ENCODE results near the gene PRMT9. TPM values are rescaled to one million over a fixed set of nuclear protein-coding genes. Genes with fewer than 3 reads are reported as not detected.

PRMT9 gene
- total and polyA plus RNA-seq, 4 donors, result 4.1 to 23.9 (median 6.7) TPM

DNA sequence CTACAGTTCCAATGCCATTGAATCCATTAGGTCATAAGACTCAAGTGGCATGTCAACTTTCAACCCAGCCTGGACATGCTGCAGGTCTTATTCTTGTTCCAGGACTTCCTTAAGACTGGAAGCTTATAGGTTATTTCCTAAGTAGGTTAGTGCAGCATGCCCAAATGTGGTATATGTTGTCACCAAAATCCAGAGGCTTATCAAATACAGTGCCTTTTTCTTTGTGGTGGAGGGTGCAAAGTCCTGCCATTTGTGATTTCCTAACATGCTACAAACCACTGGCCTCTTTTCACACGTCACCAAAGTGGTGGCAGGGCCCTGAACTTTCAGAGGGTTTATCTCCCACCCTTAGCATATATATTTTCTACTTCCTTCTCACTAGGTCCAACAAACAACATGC is 76.5 kb downstream of the PRMT9 start:
- H3K4me1 ChIP-seq (ENCODE audit: control insufficient read depth in 5 of 5, insufficient read depth in 5 of 5, low read length in 5 of 5), result peaks cover 0 to 3% (median 0%) of the 10 kb centered on the region in 5 donors
- WGBS, 2 donors, result 67 to 82% methylated on average over 1 of the region's 1 CpG
- H3K27ac ChIP-seq (ENCODE audit: low read depth in 1 of 2, low read length in 1 of 2), result no peak overlapping the region
- TF ChIP-seq, protein P1, sequence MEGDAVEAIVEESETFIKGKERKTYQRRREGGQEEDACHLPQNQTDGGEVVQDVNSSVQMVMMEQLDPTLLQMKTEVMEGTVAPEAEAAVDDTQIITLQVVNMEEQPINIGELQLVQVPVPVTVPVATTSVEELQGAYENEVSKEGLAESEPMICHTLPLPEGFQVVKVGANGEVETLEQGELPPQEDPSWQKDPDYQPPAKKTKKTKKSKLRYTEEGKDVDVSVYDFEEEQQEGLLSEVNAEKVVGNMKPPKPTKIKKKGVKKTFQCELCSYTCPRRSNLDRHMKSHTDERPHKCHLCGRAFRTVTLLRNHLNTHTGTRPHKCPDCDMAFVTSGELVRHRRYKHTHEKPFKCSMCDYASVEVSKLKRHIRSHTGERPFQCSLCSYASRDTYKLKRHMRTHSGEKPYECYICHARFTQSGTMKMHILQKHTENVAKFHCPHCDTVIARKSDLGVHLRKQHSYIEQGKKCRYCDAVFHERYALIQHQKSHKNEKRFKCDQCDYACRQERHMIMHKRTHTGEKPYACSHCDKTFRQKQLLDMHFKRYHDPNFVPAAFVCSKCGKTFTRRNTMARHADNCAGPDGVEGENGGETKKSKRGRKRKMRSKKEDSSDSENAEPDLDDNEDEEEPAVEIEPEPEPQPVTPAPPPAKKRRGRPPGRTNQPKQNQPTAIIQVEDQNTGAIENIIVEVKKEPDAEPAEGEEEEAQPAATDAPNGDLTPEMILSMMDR (IDR thresholded peaks at IDR 0.05; ENCODE audit: control extremely low read depth, extremely low read depth), result no peak
- no peaks in the 10 kb centered on the region for H3K36me3 ChIP-seq (ENCODE audit: control insufficient read depth in 4 of 4, insufficient read depth in 4 of 4, low read length in 4 of 4)
- DNase-seq, result no peak
- no peaks in the 10 kb centered on the region for H3K9me3 ChIP-seq (ENCODE audit: control insufficient read depth in 4 of 4, insufficient read depth in 3 of 4, low read length in 3 of 4)
- H3K4me3 ChIP-seq, result no peak overlapping the region
- no peak overlapping the region for H3K9ac ChIP-seq (ENCODE audit: insufficient read depth in 1 of 2, low read length in 2 of 2)
- H3K27me3 ChIP-seq (ENCODE audit: control insufficient read depth in 3 of 3, insufficient read depth in 3 of 3, low read length in 2 of 3), result no peaks in the 10 kb centered on the region
- ATAC-seq (ENCODE audit: insufficient read depth, low FRiP score), result no peak

DNA sequence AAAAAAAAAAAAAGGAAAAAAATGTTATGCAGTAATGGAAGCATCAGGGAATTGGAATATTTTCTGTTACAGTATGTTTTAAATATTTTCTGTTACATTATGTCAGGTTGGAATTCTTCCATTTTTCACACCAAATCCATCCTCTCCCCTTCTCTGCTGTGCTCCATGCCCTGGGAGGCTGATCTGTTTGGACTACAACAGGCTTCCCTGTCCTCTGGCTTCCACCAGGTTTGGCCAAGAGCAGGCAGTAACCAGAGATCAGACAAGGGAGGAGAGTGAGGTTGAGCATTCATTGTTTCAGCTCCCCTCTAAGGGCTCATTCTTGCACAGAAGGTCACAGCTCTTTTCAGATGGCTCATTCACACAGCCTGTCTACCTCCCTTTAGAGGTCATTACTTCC is 78.5 kb downstream of the PRMT9 start:
- no peak overlapping the region for H3K27ac ChIP-seq (ENCODE audit: low read depth in 1 of 2, low read length in 1 of 2)
- no peaks in the 10 kb centered on the region for H3K9me3 ChIP-seq (ENCODE audit: control insufficient read depth in 4 of 4, insufficient read depth in 3 of 4, low read length in 3 of 4)
- DNase-seq (no peak), ATAC-seq (ENCODE audit: insufficient read depth, low FRiP score) (no peak)
- no peak overlapping the region for H3K4me3 ChIP-seq
- no peak overlapping the region for H3K9ac ChIP-seq (ENCODE audit: insufficient read depth in 1 of 2, low read length in 2 of 2)
- no peaks in the 10 kb centered on the region for H3K27me3 ChIP-seq (ENCODE audit: control insufficient read depth in 3 of 3, insufficient read depth in 3 of 3, low read length in 2 of 3)
- no peaks in the 10 kb centered on the region for H3K36me3 ChIP-seq (ENCODE audit: control insufficient read depth in 4 of 4, insufficient read depth in 4 of 4, low read length in 4 of 4)
- H3K4me1 ChIP-seq (ENCODE audit: control insufficient read depth in 5 of 5, insufficient read depth in 5 of 5, low read length in 5 of 5), result peaks cover 0 to 3% (median 0%) of the 10 kb centered on the region in 5 donors
- TF ChIP-seq, protein P1 (IDR thresholded peaks at IDR 0.05; ENCODE audit: control extremely low read depth, extremely low read depth), result no peak

DNA sequence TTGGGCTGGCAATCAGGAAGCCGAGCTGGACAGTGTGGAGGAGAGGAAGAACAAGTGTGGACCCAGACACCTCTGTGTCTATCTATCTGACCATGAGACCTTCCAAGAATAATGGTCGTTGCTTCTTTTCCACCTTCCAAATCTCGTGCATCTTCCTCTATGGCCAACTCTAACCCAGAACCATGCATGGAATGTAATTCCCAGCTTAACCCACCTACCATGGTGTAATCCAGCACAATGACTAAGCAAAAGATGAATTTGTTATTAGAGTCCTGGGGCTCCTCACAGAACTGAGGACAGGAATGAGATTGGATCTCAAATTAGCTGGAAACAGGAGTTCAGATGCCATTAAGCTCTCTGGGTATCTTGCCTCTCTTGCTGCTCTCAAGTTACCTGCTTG is 84.2 kb downstream of the PRMT9 start:
- 81 to 82% methylated on average over 3 of the region's 3 CpGs for WGBS, 2 donors
- Histone ChIP-seq H3K9ac (ENCODE audit: insufficient read depth in 1 of 2, low read length in 2 of 2) (no peak overlapping the region), H3K4me3 (no peak overlapping the region), H3K36me3 (ENCODE audit: control insufficient read depth in 4 of 4, insufficient read depth in 4 of 4, low read length in 4 of 4) (no peaks in the 10 kb centered on the region), H3K9me3 (ENCODE audit: control insufficient read depth in 4 of 4, insufficient read depth in 3 of 4, low read length in 3 of 4) (no peaks in the 10 kb centered on the region), H3K27ac (ENCODE audit: low read depth in 1 of 2, low read length in 1 of 2) (no peak overlapping the region), H3K27me3 (ENCODE audit: control insufficient read depth in 3 of 3, insufficient read depth in 3 of 3, low read length in 2 of 3) (no peaks in the 10 kb centered on the region), H3K4me1 (ENCODE audit: control insufficient read depth in 5 of 5, insufficient read depth in 5 of 5, low read length in 5 of 5) (no peaks in the 10 kb centered on the region)
- TF ChIP-seq, protein P1 (IDR thresholded peaks at IDR 0.05; ENCODE audit: control extremely low read depth, extremely low read depth), result no peak
- DNase-seq (no peak), ATAC-seq (ENCODE audit: insufficient read depth, low FRiP score) (no peak)

DNA sequence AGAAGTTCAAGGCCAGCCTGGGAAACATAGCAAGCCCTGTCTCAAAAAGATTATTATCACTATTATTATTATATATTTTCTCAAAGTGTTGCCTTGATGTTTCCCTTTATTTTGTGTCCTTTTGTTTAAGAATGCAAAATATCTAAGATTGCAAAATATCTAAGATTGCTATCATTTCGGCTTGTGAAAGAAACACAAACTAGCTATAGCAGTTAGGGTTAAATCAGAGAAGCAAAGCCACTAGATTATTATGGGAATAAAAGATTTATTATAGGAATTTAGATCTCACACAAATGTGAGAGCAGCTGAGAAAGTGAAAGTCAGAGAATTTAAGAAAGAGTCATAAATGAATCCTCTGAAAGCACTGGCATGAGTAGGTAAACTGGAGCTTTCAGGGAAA is 84.8 kb downstream of the PRMT9 start:
- H3K4me1 ChIP-seq (ENCODE audit: control insufficient read depth in 5 of 5, insufficient read depth in 5 of 5, low read length in 5 of 5), result no peaks in the 10 kb centered on the region
- no peak overlapping the region for H3K9ac ChIP-seq (ENCODE audit: insufficient read depth in 1 of 2, low read length in 2 of 2)
- no peaks in the 10 kb centered on the region for H3K9me3 ChIP-seq (ENCODE audit: control insufficient read depth in 4 of 4, insufficient read depth in 3 of 4, low read length in 3 of 4)
- H3K36me3 ChIP-seq (ENCODE audit: control insufficient read depth in 4 of 4, insufficient read depth in 4 of 4, low read length in 4 of 4), result no peaks in the 10 kb centered on the region
- DNase-seq, result no peak
- no peak overlapping the region for H3K27ac ChIP-seq (ENCODE audit: low read depth in 1 of 2, low read length in 1 of 2)
- no peaks in the 10 kb centered on the region for H3K27me3 ChIP-seq (ENCODE audit: control insufficient read depth in 3 of 3, insufficient read depth in 3 of 3, low read length in 2 of 3)
- 89 to 92% methylated on average over 1 of the region's 1 CpG for WGBS, 2 donors
- H3K4me3 ChIP-seq, result no peak overlapping the region
- TF ChIP-seq, protein P1 (IDR thresholded peaks at IDR 0.05; ENCODE audit: control extremely low read depth, extremely low read depth), result no peak
- no peak for ATAC-seq (ENCODE audit: insufficient read depth, low FRiP score)
